OCI-LY3 (cell line): ENCODE measurements around the gene ARHGEF10L.

Experiments used
- H2AFZ ChIP-seq: fragments of 200-600, 300-600 bp; shearing (Covaris generic); 2 replicates; pipeline ENCODE4 v1.6.0; 2014; ENCODE audit warnings: antibody characterized with exemption, low read depth, low read length
- H3K27ac ChIP-seq: fragments of 200-600, 300-600 bp; sonication (generic); 2 replicates; pipeline ENCODE4 v1.5.1; 2014; ENCODE audit warnings: mild to moderate bottlenecking, low read length, moderate library complexity, mixed read lengths
- H3K27me3 ChIP-seq: fragments of 200-600, 300-600 bp; sonication (generic); 2 replicates; pipeline ENCODE4 v1.6.1; 2014; ENCODE audit warnings: low read depth, low read length, mixed read lengths
- H3K36me3 ChIP-seq: fragments of 200-600, 300-600 bp; sonication (generic); replicated peaks from 2 replicates; pipeline ENCODE3; 2014; ENCODE audit warnings: low read depth, low read length, mixed read lengths
- H3K4me1 ChIP-seq: fragments of 300-600, 200-600 bp; sonication (generic); 2 replicates; pipeline ENCODE4 v1.6.1; 2014; ENCODE audit warnings: low read length, mixed read lengths
- H3K4me2 ChIP-seq: fragments of 200-600, 300-600 bp; sonication (generic); 2 replicates; pipeline ENCODE4 v1.6.1; 2014; ENCODE audit warnings: low read length, mixed read lengths
- H3K4me3 ChIP-seq: fragments of 300-600, 200-600 bp; sonication (generic); 2 replicates; pipeline ENCODE4 v1.5.1; 2014; ENCODE audit warnings: antibody characterized with exemption, mild to moderate bottlenecking, low read length, moderate library complexity
- H3K79me2 ChIP-seq: fragments of 300-600, 200-600 bp; shearing (Covaris generic); 2 replicates; pipeline ENCODE4 v1.6.1; 2014; ENCODE audit warnings: mild to moderate bottlenecking, low read length, mixed read lengths
- H3K9ac ChIP-seq: fragments of 300-600, 200-600 bp; shearing (Covaris generic); 2 replicates; pipeline ENCODE4 v1.6.0; 2014; ENCODE audit warnings: mild to moderate bottlenecking, low read length, moderate library complexity
- H3K9me3 ChIP-seq: fragments of 200-600, 300-600 bp; shearing (Covaris generic); 2 replicates; pipeline ENCODE4 v1.6.1; 2014; ENCODE audit warnings: low read length, mixed read lengths; ENCODE audit not compliant: insufficient read depth
- H4K20me1 ChIP-seq: fragments of 200-600, 300-600 bp; sonication (generic); 2 replicates; pipeline ENCODE4 v1.6.1; 2016; ENCODE audit warnings: low read length, mixed read lengths; ENCODE audit not compliant: insufficient read depth
- CTCF ChIP-seq: fragments of 200-600, 300-600 bp; sonication (generic); IDR thresholded peaks from 2 replicates; pipeline ENCODE4 v1.5.1; 2014; ENCODE audit warnings: antibody characterized with exemption, low read length, low read depth
- EZH2phosphoT487 ChIP-seq: fragments of 200-600 bp; shearing (Covaris generic); IDR thresholded peaks from 2 replicates; pipeline ENCODE4 v1.6.1; 2018; ENCODE audit warnings: antibody characterized with exemption, mixed run types, low read depth

The ARHGEF10L gene

GRCh38 chr1:17729909-17730308, 190.4 kb downstream of the ARHGEF10L start:
- Histone ChIP-seq H3K4me2 (no peak overlapping the region), H3K79me2 (no peaks in the 10 kb centered on the region), H3K9ac (no peak overlapping the region), H2AFZ (no peak overlapping the region), H3K27me3 (no peaks in the 10 kb centered on the region), H4K20me1 (no peaks in the 10 kb centered on the region), H3K9me3 (no peaks in the 10 kb centered on the region), H3K36me3 (no peaks in the 10 kb centered on the region), H3K4me3 (no peak overlapping the region), H3K27ac (no peak overlapping the region), H3K4me1 (no peaks in the 10 kb centered on the region)
- TF ChIP-seq EZH2phosphoT487 (no peak), CTCF (no peak)

- Histone ChIP-seq H3K4me1 (no peaks in the 10 kb centered on the region), H2AFZ (no peak overlapping the region), H3K79me2 (no peaks in the 10 kb centered on the region), H3K27ac (no peak overlapping the region), H3K4me2 (no peak overlapping the region), H4K20me1 (no peaks in the 10 kb centered on the region), H3K4me3 (no peak overlapping the region), H3K9me3 (no peaks in the 10 kb centered on the region), H3K9ac (no peak overlapping the region), H3K36me3 (no peaks in the 10 kb centered on the region), H3K27me3 (no peaks in the 10 kb centered on the region)
- no peak for TF ChIP-seq CTCF
- TF ChIP-seq EZH2phosphoT487, result no peak
These were observed 192.0 kb downstream of the ARHGEF10L start for GRCh38 chr1:17731460-17731859.

- Histone ChIP-seq H3K4me2 (no peak overlapping the region), H3K27ac (no peak overlapping the region)
- TF ChIP-seq EZH2phosphoT487 (no peak), CTCF (no peak)
These were observed 193.0 kb downstream of the ARHGEF10L start for GRCh38 chr1:17732475-17732874.

GRCh38 chr1:17733661-17734060, 194.2 kb downstream of the ARHGEF10L start:
- H3K36me3 ChIP-seq, result no peaks in the 10 kb centered on the region
- H2AFZ ChIP-seq, result no peak overlapping the region
- no peaks in the 10 kb centered on the region for H3K79me2 ChIP-seq
- H3K9ac ChIP-seq, result no peak overlapping the region
- H3K4me2 ChIP-seq, result no peak overlapping the region
- H3K4me1 ChIP-seq, result no peaks in the 10 kb centered on the region
- no peaks in the 10 kb centered on the region for H4K20me1 ChIP-seq
- H3K27me3 ChIP-seq, result no peaks in the 10 kb centered on the region
- TF ChIP-seq CTCF (no peak), EZH2phosphoT487 (no peak)
- H3K9me3 ChIP-seq, result no peaks in the 10 kb centered on the region
- H3K4me3 ChIP-seq, result no peak overlapping the region
- H3K27ac ChIP-seq, result no peak overlapping the region

More at GRCh38 chr1:17732475-17732874, 193.0 kb downstream of the ARHGEF10L start:
- Histone ChIP-seq H3K27me3 (no peaks in the 10 kb centered on the region), H2AFZ (no peak overlapping the region), H3K4me3 (no peak overlapping the region), H3K36me3 (no peaks in the 10 kb centered on the region), H3K79me2 (no peaks in the 10 kb centered on the region), H4K20me1 (no peaks in the 10 kb centered on the region), H3K9ac (no peak overlapping the region), H3K4me1 (no peaks in the 10 kb centered on the region), H3K9me3 (no peaks in the 10 kb centered on the region)
